GM18867 (cell line): ENCODE results near the gene CYSTM1.

Experiments
- ATAC-seq: cut with Tn5 transposase; IDR thresholded peaks from one replicate; pipeline ENCODE4 v1.9.1; 2021; ENCODE audit warnings: mild to moderate bottlenecking, moderate library complexity; ENCODE audit not compliant: unreplicated experiment

The CYSTM1 gene

GRCh38 chr5:140252470-140253126 is 77.6 kb downstream of the CYSTM1 start:
- no peak for ATAC-seq

GRCh38 chr5:140253985-140254384 is 79.0 kb downstream of the CYSTM1 start:
- ATAC-seq = no peak

GRCh38 chr5:140255460-140256157 is 80.6 kb downstream of the CYSTM1 start:
- ATAC-seq = no peak

- ATAC-seq = no peak
Observed at GRCh38 chr5:140256726-140257125, 81.7 kb downstream of the CYSTM1 start.

GRCh38 chr5:140258016-140258415 is 83.0 kb downstream of the CYSTM1 start:
- ATAC-seq = no peak

GRCh38 chr5:140258873-140259272 is 83.9 kb downstream of the CYSTM1 start:
- no peak for ATAC-seq

GRCh38 chr5:140259500-140259899 is 84.5 kb downstream of the CYSTM1 start:
- no peak for ATAC-seq

GRCh38 chr5:140260089-140260656 is 85.2 kb downstream of the CYSTM1 start:
- ATAC-seq = no peak

- ATAC-seq = no peak
Observed at GRCh38 chr5:140261403-140262171, 86.6 kb downstream of the CYSTM1 start.

- no peak for ATAC-seq
Observed at GRCh38 chr5:140262221-140262620, 87.2 kb downstream of the CYSTM1 start.

- ATAC-seq = no peak
Observed at GRCh38 chr5:140262839-140263238, 87.9 kb downstream of the CYSTM1 start.

- ATAC-seq = no peak
Observed at GRCh38 chr5:140265845-140266244, 90.9 kb downstream of the CYSTM1 start.

GRCh38 chr5:140266471-140267200 is 91.6 kb downstream of the CYSTM1 start:
- ATAC-seq = no peak

- ATAC-seq = no peak
Observed at GRCh38 chr5:140267201-140267540, 92.2 kb downstream of the CYSTM1 start.

- ATAC-seq = no peak
Observed at GRCh38 chr5:140267559-140268018, 92.6 kb downstream of the CYSTM1 start.

- ATAC-seq = no peak
Observed at GRCh38 chr5:140270008-140270407, 95.0 kb downstream of the CYSTM1 start.

- no peak for ATAC-seq
Observed at GRCh38 chr5:140273401-140273877, 98.5 kb downstream of the CYSTM1 start.

GRCh38 chr5:140275837-140276236 is 100.8 kb downstream of the CYSTM1 start:
- no peak for ATAC-seq

GRCh38 chr5:140282266-140282665 is 107.3 kb downstream of the CYSTM1 start:
- ATAC-seq = no peak

- no peak for ATAC-seq
Observed at GRCh38 chr5:140284013-140284412, 109.0 kb downstream of the CYSTM1 start.

GRCh38 chr5:140286424-140286823 is 111.4 kb downstream of the CYSTM1 start:
- ATAC-seq = no peak
